GDM1 (cell line): ENCODE data around the gene NCAM1.

Source experiments
- DNase-seq: peaks from one replicate; lab custom pipeline; 2025; lab: John Stamatoyannopoulos, UW

The NCAM1 gene

GRCh38 chr11:112968941-112969713, 7.9 kb downstream of the NCAM1 start:
- DNase-seq = peak; percentile 36

GRCh38 chr11:112971195-112971594, 10.0 kb downstream of the NCAM1 start:
- DNase-seq = no peak

GRCh38 chr11:112971827-112972226, 10.6 kb downstream of the NCAM1 start:
- DNase-seq = no peak

GRCh38 chr11:112972399-112973145, 11.4 kb downstream of the NCAM1 start:
- DNase-seq = no peak

GRCh38 chr11:112975051-112975450, 13.8 kb downstream of the NCAM1 start:
- DNase-seq = no peak

GRCh38 chr11:112975493-112975892, 14.3 kb downstream of the NCAM1 start:
- no peak for DNase-seq

GRCh38 chr11:112977755-112978154, 16.5 kb downstream of the NCAM1 start:
- DNase-seq = no peak

GRCh38 chr11:112983887-112984286, 22.7 kb downstream of the NCAM1 start:
- no peak for DNase-seq

GRCh38 chr11:112989198-112989597, 28.0 kb downstream of the NCAM1 start:
- no peak for DNase-seq

- no peak for DNase-seq
Observed at GRCh38 chr11:112993808-112994207, 32.6 kb downstream of the NCAM1 start.

GRCh38 chr11:112995423-112996090, 34.3 kb downstream of the NCAM1 start:
- DNase-seq = no peak

GRCh38 chr11:112996994-112997393, 35.8 kb downstream of the NCAM1 start:
- DNase-seq = no peak

- DNase-seq = no peak
Observed at GRCh38 chr11:112997857-112998466, 36.7 kb downstream of the NCAM1 start.

GRCh38 chr11:112999520-112999919, 38.3 kb downstream of the NCAM1 start:
- no peak for DNase-seq

- DNase-seq = no peak
Observed at GRCh38 chr11:113001709-113002108, 40.5 kb downstream of the NCAM1 start.

- no peak for DNase-seq
Observed at GRCh38 chr11:113006896-113007445, 45.8 kb downstream of the NCAM1 start.

GRCh38 chr11:113014262-113015097, 53.3 kb downstream of the NCAM1 start:
- no peak for DNase-seq

- DNase-seq = no peak
Observed at GRCh38 chr11:113015098-113015455, 53.9 kb downstream of the NCAM1 start.

- DNase-seq = no peak
Observed at GRCh38 chr11:113016905-113017304, 55.7 kb downstream of the NCAM1 start.

- no peak for DNase-seq
Observed at GRCh38 chr11:113018913-113019312, 57.7 kb downstream of the NCAM1 start.

GRCh38 chr11:113019711-113020110, 58.5 kb downstream of the NCAM1 start:
- no peak for DNase-seq
